Measurements from ENCODE around the gene BTBD6. TPM values are rescaled to one million over a fixed set of nuclear protein-coding genes. Genes with fewer than 3 reads are reported as not detected.

The BTBD6 gene
- total and polyA plus RNA-seq, 2 donors (not counting 1 experiment from before 2014, with no cell fraction given) = 31.9 to 49.9 TPM

DNA sequence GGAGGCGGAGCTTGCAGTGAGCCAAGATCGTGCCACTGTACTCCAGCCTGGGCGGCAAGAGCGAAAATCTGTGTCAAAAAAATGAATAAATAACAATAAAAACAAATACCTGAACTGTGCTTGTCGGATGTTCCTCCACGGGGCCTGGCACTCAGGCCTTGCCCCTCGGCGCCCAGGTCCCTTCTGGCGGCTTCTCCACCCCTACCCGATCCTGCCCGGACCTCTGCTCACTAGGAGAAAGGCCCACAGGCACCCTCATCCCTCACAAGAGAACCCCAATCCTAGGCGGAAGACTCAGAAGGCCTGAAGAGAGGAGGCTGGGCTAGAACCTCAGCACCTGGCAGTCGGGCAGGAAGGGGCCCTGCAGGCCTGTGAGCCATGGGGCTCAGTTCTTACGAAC, 21.0 kb upstream of the BTBD6 start:
- Histone ChIP-seq H3K27me3 (ENCODE audit: control insufficient read depth, insufficient read depth, low read length) (no peaks in the 10 kb centered on the region), H3K4me1 (ENCODE audit: control insufficient read depth, extremely low read depth, insufficient read depth, low read length) (no peaks in the 10 kb centered on the region), H3K9ac (ENCODE audit: insufficient read depth, low read length) (no peak overlapping the region), H3K4me2 (ENCODE audit: extremely low read depth, insufficient read depth, low read length) (no peak overlapping the region), H3K4me3 (replicated peaks in 1 of 4; ENCODE audit: control extremely low read depth in 1 of 4, insufficient read depth in 1 of 4, low read depth in 3 of 4, low read length in 4 of 4) (no peak overlapping the region), H3K36me3 (ENCODE audit: control insufficient read depth, insufficient read depth, low read length) (peaks cover 3% of the 10 kb centered on the region), H4K20me1 (ENCODE audit: control insufficient read depth, extremely low read depth, insufficient read depth, low read length) (no peaks in the 10 kb centered on the region), H3K9me3 (ENCODE audit: control insufficient read depth, insufficient read depth, low read depth, low read length) (no peaks in the 10 kb centered on the region), H3K79me2 (ENCODE audit: control insufficient read depth, insufficient read depth, low read length) (peaks cover 2% of the 10 kb centered on the region), H2AFZ (ENCODE audit: low read length) (no peak overlapping the region), H3K27ac (ENCODE audit: insufficient read depth, low read length) (no peak overlapping the region)
- TF ChIP-seq, protein P1, sequence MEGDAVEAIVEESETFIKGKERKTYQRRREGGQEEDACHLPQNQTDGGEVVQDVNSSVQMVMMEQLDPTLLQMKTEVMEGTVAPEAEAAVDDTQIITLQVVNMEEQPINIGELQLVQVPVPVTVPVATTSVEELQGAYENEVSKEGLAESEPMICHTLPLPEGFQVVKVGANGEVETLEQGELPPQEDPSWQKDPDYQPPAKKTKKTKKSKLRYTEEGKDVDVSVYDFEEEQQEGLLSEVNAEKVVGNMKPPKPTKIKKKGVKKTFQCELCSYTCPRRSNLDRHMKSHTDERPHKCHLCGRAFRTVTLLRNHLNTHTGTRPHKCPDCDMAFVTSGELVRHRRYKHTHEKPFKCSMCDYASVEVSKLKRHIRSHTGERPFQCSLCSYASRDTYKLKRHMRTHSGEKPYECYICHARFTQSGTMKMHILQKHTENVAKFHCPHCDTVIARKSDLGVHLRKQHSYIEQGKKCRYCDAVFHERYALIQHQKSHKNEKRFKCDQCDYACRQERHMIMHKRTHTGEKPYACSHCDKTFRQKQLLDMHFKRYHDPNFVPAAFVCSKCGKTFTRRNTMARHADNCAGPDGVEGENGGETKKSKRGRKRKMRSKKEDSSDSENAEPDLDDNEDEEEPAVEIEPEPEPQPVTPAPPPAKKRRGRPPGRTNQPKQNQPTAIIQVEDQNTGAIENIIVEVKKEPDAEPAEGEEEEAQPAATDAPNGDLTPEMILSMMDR (conservative IDR thresholded peaks at IDR 0.05 in 1 of 2, IDR thresholded peaks at IDR 0.05 in 1 of 2; ENCODE audit: low read depth in 1 of 2, low read length in 2 of 2) = no peak
- no peak for DNase-seq (ENCODE audit: low read depth in 2 of 2)

DNA sequence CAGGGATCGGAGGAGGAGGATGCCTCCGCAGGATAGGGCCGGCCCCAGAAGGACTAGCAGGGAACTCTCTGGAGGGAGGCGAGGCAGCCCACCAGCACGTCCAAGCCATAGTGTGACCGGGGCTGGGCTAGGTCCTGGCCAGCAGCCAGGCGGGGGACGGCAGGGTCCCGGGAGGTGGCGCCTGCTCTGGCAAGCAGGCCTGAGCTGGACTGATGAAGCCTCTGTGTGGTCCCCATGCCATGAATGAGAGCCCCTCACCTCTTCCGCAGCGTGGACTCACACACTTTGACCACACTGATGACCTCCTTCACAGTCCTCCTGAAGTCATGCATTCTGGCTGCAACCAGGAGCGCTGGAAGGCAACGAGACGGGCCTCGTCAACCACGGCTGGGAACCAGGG, 19.8 kb upstream of the BTBD6 start:
- H3K4me2 ChIP-seq (ENCODE audit: extremely low read depth, insufficient read depth, low read length) = no peak overlapping the region
- no peaks in the 10 kb centered on the region for H3K27me3 ChIP-seq (ENCODE audit: control insufficient read depth, insufficient read depth, low read length)
- no peaks in the 10 kb centered on the region for H4K20me1 ChIP-seq (ENCODE audit: control insufficient read depth, extremely low read depth, insufficient read depth, low read length)
- no peaks in the 10 kb centered on the region for H3K36me3 ChIP-seq (ENCODE audit: control insufficient read depth, insufficient read depth, low read length)
- H3K79me2 ChIP-seq (ENCODE audit: control insufficient read depth, insufficient read depth, low read length) = peaks cover 2% of the 10 kb centered on the region
- no peaks in the 10 kb centered on the region for H3K9me3 ChIP-seq (ENCODE audit: control insufficient read depth, insufficient read depth, low read depth, low read length)
- H3K4me1 ChIP-seq (ENCODE audit: control insufficient read depth, extremely low read depth, insufficient read depth, low read length) = no peaks in the 10 kb centered on the region
- H2AFZ ChIP-seq (ENCODE audit: low read length) = no peak overlapping the region
- no peak overlapping the region for H3K9ac ChIP-seq (ENCODE audit: insufficient read depth, low read length)
- no peak for DNase-seq (ENCODE audit: low read depth in 2 of 2)
- H3K4me3 ChIP-seq (replicated peaks in 1 of 4; ENCODE audit: control extremely low read depth in 1 of 4, insufficient read depth in 1 of 4, low read depth in 3 of 4, low read length in 4 of 4) = no peak overlapping the region
- no peak overlapping the region for H3K27ac ChIP-seq (ENCODE audit: insufficient read depth, low read length)
- TF ChIP-seq, protein P1 (conservative IDR thresholded peaks at IDR 0.05 in 1 of 2, IDR thresholded peaks at IDR 0.05 in 1 of 2; ENCODE audit: low read depth in 1 of 2, low read length in 2 of 2) = no peak
- TF ChIP-seq EZH2 (IDR thresholded peaks at IDR 0.05; ENCODE audit: low read length, missing control alignments) = no peak

DNA sequence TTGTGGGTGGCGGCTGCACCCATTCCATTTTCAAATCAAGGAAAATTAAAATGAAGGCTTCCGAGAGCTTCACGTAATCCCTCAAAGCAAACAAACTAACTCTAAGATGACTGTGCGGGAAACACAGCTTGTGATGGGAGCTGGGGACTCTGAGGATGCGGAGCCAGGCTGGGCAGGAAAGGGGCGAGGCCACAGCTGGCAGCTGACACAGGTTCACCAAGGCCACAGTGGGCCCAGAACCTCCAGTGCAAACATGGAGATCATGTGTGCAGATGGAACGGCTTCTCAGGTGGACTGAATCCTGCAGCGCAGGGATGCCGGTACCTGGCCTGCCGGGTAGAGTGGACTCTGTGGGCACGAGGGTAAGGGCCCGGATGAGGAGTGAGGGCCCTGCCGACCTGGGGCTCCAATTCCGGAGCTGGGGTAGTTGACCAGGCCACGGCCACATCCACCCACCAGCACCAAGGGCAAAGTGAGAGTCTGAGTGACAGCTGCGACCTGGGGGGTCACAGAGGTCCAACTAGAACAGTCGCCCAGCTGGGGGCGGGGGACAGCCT, 19.2 kb upstream of the BTBD6 start:
- H4K20me1 ChIP-seq (ENCODE audit: control insufficient read depth, extremely low read depth, insufficient read depth, low read length) = no peaks in the 10 kb centered on the region
- H3K79me2 ChIP-seq (ENCODE audit: control insufficient read depth, insufficient read depth, low read length) = peaks cover 2% of the 10 kb centered on the region
- no peak overlapping the region for H3K4me2 ChIP-seq (ENCODE audit: extremely low read depth, insufficient read depth, low read length)
- no peaks in the 10 kb centered on the region for H3K9me3 ChIP-seq (ENCODE audit: control insufficient read depth, insufficient read depth, low read depth, low read length)
- H3K9ac ChIP-seq (ENCODE audit: insufficient read depth, low read length) = no peak overlapping the region
- DNase-seq (ENCODE audit: low read depth in 2 of 2) = no peak
- H2AFZ ChIP-seq (ENCODE audit: low read length) = no peak overlapping the region
- no peaks in the 10 kb centered on the region for H3K4me1 ChIP-seq (ENCODE audit: control insufficient read depth, extremely low read depth, insufficient read depth, low read length)
- no peaks in the 10 kb centered on the region for H3K36me3 ChIP-seq (ENCODE audit: control insufficient read depth, insufficient read depth, low read length)
- no peaks in the 10 kb centered on the region for H3K27me3 ChIP-seq (ENCODE audit: control insufficient read depth, insufficient read depth, low read length)
- H3K4me3 ChIP-seq (replicated peaks in 1 of 4; ENCODE audit: control extremely low read depth in 1 of 4, insufficient read depth in 1 of 4, low read depth in 3 of 4, low read length in 4 of 4) = no peak overlapping the region
- no peak overlapping the region for H3K27ac ChIP-seq (ENCODE audit: insufficient read depth, low read length)
- TF ChIP-seq, protein P1 (conservative IDR thresholded peaks at IDR 0.05 in 1 of 2, IDR thresholded peaks at IDR 0.05 in 1 of 2; ENCODE audit: low read depth in 1 of 2, low read length in 2 of 2) = no peak
